Vagina (tissue), 2 donors: ENCODE measurements around the gene MYZAP.

Experiments
- CTCF ChIP-seq, 3 experiments: fragments of 450-650 bp in 2 of 3; fragments of 200-600 bp in 1 of 3; sonication (generic) in 1 of 3; IDR thresholded peaks; one replicate each; pipeline ENCODE4 v1.5.1; 2017 to 2019; ENCODE audit warnings: antibody characterized with exemption in 3 of 3, mild to moderate bottlenecking in 2 of 3, moderate library complexity in 2 of 3
- POLR2A ChIP-seq, 2 donors: fragments of 450-650 bp; IDR thresholded peaks; one replicate each; pipeline ENCODE4 v1.6.1; 2017; ENCODE audit warnings: antibody characterized with exemption in 2 of 2, mild to moderate bottlenecking in 2 of 2, moderate library complexity in 2 of 2
- POLR2AphosphoS5 ChIP-seq, 2 donors: sonication (generic); formaldehyde crosslinking; IDR thresholded peaks; one replicate each; pipeline ENCODE4 v1.9.0; 2017; ENCODE audit warnings: antibody characterized with exemption in 2 of 2, mild to moderate bottlenecking in 2 of 2, low read depth in 1 of 2; ENCODE audit not compliant: insufficient read depth in 1 of 2

- TF ChIP-seq POLR2A (IDR thresholded peaks at IDR 0.05) (no peak), CTCF (IDR thresholded peaks at IDR 0.05) (no peak), POLR2AphosphoS5 (IDR thresholded peaks at IDR 0.05; ENCODE audit: insufficient read depth in 1 of 2, low read depth in 1 of 2) (no peak)
These were observed 35.2 kb downstream of the MYZAP start for GRCh38 chr15:57626713-57627440.
